Measurements from ENCODE around the gene GALNT9.

GALNT9 gene

GRCh38 chr12:132344181-132344580 is 14.8 kb upstream of the GALNT9 start:
- no peak for FAIRE-seq

GRCh38 chr12:132343294-132344004 is 14.1 kb upstream of the GALNT9 start:
- FAIRE-seq, result no peak

DNA sequence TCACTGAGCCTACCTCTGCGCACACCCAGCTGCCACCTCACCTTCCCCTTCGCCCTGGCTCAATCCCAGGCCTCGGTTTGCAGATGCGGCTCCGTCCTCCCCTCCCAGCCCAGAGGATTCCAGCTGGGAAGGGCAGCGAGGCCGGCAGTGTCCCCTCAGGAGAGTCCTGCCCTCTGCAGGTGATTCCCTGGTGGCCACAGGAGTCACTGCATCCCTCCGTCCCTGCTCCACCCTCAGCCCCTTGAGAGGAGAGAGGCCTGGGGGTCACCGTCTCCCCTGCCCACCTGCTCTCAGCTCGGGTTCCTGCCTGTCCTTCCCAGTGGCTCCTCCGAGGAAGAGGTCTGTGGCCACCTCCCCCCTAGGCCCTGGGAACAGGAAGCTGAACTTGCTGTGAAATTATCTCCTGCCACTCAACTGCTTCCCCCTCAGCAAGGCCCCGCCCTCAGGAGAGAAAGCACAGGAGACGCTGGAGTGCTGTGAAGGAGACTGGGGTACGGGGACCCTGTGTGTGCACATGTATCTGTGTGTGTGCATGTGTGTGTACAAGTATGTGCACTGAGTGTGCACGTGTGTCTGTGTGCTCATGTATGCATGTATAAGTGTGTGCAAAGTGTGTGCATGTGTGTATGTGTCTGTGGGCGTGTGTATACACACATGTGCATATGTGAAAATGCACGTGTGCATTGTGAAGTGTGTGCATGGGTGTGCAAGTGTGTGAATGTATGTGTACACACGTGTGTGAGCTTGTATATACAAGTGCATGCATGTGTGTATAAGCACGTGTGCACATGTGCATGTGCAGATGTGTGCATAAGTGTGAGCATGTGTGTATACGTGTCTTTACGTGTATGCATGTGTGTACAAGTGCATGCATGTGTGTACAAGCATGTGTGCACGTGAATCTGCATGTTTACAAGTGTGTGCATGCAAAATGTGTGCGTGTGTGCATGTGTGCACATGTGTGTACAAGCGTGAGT is 13.2 kb upstream of the GALNT9 start:
- FAIRE-seq, result no peak

- no peak for FAIRE-seq
These were observed 12.1 kb upstream of the GALNT9 start for GRCh38 chr12:132341318-132342050.

GRCh38 chr12:132340266-132341035 is 11.1 kb upstream of the GALNT9 start:
- FAIRE-seq, result no peak

DNA sequence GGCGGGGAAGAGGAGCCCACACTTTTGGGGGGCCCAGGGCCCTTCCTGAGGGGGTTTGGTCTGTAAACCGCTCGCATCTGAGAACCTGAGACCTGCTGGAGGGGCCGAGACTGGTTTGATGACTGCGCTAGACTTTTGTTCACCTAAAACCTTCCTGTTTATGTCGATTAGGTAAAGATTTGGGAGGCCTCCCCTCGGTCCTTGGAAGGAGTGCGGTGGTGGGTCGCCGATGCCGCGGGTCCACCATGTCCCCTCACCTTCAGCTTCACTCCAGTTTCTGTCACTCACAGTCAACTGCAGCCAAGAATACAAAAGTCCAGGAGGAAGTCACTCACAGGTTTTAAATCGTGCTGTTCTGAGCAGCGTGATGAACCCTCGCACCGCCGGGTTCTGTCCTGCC is 10.5 kb upstream of the GALNT9 start:
- no peak for FAIRE-seq

- FAIRE-seq, result no peak
These were observed 9.4 kb upstream of the GALNT9 start for GRCh38 chr12:132338781-132339180.

DNA sequence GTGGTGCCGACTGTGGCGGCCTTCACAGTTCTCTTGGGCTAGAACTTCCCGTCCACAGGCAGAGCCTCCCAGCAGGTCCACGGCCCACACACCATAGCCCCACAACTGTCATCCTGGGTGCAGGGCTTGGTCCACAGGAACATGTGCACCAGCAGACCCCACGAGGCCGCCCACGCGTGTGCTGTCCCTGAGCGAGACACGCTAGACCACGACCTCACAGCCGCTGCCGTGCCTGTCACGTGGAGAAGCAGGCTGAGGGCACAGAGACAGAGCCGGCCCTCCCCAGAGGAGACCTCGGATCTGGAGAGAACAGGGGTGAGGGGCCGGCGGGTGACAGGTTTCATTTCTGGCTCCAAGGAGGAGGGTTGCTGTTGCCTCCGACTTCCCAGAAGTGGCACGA is 8.9 kb upstream of the GALNT9 start:
- FAIRE-seq, result no peak

- FAIRE-seq, result no peak
These were observed 8.2 kb upstream of the GALNT9 start for GRCh38 chr12:132337557-132337956.

DNA sequence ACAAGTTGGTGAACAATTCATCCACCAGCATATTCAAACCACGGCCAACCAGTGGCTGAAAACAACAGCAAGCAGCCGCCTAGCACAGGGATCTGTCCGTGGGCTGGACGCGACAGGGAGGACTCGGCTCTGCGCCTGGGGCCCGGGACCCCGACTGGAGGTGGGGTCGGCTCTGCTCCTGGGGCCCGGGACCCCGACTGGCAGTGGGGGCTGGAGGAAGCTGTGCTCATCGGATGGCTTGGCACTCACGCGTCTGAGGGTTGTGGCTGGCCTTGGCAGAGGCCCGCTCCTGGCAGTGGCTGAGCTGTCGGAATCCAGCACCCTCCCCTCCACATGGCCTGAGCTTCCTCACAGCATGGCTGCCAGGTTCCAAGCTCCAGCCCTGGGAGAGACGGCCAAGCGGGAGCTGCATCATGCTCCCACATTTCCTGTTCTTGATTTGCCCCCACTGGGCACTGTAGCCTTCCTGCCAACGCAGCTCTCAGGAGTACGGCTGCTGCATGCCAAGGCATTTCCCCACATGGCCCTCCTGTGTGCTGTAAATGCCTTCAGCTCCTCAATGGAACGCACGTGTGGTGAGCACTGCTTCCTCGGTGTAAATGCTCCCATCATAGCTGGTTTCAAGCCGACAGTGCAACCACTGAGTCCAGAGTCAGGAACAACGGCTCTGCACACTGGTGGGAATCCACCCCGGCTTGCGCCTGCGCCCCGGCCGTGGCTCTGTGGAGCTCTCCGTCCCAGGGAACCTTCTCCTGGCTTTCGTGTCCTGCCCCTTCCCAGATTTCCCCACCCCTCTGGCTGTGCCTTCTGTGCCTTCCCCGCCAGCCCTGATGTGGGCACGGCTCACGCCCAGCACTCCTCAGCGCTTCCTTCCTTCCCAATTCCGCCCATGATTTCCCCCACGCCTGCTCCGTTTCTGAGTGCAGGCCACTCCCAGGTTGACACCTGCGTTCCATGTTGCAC is 7.3 kb upstream of the GALNT9 start:
- no peak for FAIRE-seq

DNA sequence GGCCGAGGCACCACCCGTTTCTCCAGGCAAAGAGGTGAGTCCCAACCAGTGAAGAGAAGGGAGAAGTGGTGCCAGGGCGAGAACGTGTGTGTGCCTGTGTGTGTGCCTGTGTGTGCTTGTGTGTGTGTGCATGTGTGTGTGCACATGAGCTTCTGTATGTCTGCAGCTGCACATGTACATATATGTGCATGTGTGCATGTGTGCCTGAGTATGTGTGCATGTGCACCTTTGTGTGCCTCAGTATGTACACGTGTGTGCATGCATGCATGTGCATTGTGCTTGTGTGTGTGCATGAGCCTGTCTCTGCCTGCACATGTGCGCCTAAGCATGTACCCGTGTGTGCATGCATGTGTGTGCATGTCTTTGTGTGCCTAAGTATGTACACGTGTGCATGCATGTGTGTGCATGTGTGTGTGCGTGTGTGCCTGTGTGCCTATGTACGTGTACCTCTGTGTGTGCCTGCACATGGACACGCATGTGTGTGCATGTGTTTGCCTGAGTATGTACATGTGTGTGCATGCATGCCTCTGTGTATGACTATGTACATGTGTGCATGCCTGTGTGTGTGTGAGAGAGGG is 5.9 kb upstream of the GALNT9 start:
- no peak for FAIRE-seq

GRCh38 chr12:132333766-132334165 is 4.4 kb upstream of the GALNT9 start:
- FAIRE-seq, result no peak

- no peak for FAIRE-seq
These were observed 3.9 kb upstream of the GALNT9 start for GRCh38 chr12:132333273-132333672.

- FAIRE-seq, result no peak
These were observed 1.1 kb upstream of the GALNT9 start for GRCh38 chr12:132330549-132330881.

- FAIRE-seq, result no peak
These were observed 545 bp upstream of the GALNT9 start for GRCh38 chr12:132329720-132330548.

DNA sequence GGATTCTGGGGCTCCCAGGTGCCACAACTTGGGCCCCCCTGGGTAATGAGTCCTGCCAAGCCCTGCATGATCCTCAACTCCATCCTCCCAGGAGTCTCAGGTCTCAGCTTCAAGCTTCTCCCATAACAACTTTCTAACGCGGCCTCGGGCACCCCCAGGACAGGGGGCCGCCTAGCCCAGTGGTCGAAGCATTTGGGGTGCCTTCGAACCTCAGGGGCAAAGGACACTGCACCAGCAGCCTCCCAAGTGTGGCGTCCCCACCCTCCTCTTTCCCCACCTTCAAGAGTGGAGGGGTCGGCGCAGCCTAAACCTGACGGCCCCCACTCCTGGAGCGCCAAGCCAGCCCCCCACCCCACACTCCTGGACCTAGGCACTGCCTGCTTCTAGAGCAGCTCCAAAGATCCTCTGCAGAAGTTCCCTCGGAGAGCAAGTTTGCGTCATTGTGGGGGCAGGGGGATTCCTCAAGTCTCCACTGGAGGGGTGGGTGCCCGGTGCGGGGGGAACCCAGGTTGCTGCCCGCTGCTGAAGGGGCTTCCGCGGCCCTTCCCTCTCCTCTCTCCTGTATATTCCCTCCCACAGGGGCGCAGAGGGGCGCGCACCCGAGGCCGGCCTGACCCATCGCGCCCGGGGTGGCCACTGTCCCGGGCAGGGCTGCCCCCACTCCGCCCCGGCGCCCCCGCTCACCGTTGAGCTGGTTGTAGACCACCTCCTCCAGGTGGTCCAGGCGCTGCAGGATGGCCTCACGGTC is 933 bp downstream of the GALNT9 start:
- FAIRE-seq, result no peak

GRCh38 chr12:132327336-132328171 is 1.8 kb downstream of the GALNT9 start:
- no peak for FAIRE-seq

- no peak for FAIRE-seq
These were observed 2.7 kb downstream of the GALNT9 start for GRCh38 chr12:132326646-132327045.
